ENCODE measurements around the gene BTBD8.
A peak's percentile ranks its signal among the peaks of the same experiment; 100 is the strongest.
"Not testable (repeated sequence)": the region's sequence is repeated elsewhere in the genome, so short reads cannot be mapped to it uniquely, and the experiment has no call there.

BTBD8 gene

DNA sequence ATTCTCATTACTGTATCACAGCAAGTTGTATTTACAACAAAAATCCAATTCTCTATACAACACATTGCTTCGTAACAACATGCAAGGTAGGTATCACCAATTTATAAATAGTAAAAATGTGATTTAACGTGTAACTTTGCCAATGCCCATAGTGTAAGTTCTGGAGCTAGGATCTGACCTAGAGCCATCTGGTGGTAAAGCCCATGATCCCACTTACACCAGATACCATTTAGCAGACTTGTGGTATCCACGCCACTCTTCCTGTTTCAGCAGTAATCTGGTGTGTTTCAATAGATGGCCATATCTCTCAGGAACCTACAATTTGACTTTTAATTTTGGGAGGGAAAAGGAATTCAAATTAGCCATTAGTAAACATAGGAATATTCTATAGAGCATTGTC lies 15.1 kb upstream of the BTBD8 start:
- Histone ChIP-seq H3K36me3 (no peaks in the 10 kb centered on the region), H4K20me1 (no peaks in the 10 kb centered on the region), H3K4me3 (no peak overlapping the region), H3K4me2 (no peak overlapping the region), H3K27me3 (no peaks in the 10 kb centered on the region), H3K9ac (no peak overlapping the region), H3K27ac (no peak overlapping the region), H3K4me1 (no peaks in the 10 kb centered on the region), H3K9me3 (no peaks in the 10 kb centered on the region)
- no peak for TF ChIP-seq Cebpa-rat (IDR thresholded peaks at IDR 0.05)

DNA sequence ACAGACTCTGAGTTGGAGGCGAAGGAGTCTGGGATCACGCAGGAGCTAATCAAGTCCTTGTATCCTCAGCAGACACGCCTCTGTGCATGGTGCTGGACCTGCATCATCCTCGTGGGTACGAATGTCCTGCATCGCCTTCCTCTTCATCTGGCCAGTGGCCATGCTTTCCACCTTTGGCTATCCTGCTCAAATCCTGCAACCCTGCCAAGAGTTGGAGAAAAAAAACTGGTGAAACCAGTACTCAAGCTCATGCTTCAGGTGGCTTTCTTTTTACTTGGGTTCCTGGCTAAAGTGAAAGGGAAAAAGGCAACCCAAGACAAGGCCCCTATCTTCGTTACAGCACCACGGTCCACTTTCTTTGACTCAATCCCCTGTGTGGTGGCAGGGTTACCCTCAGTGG lies 13.8 kb upstream of the BTBD8 start:
- H3K4me1 ChIP-seq: no peaks in the 10 kb centered on the region
- H3K27me3 ChIP-seq: no peaks in the 10 kb centered on the region
- H3K27ac ChIP-seq: no peak overlapping the region
- H4K20me1 ChIP-seq: no peaks in the 10 kb centered on the region
- no peak overlapping the region for H3K4me3 ChIP-seq
- H3K9me3 ChIP-seq: no peaks in the 10 kb centered on the region
- H3K4me2 ChIP-seq: no peak overlapping the region
- no peak for TF ChIP-seq Cebpa-rat (IDR thresholded peaks at IDR 0.05)
- H3K36me3 ChIP-seq: no peaks in the 10 kb centered on the region
- no peak overlapping the region for H3K9ac ChIP-seq

DNA sequence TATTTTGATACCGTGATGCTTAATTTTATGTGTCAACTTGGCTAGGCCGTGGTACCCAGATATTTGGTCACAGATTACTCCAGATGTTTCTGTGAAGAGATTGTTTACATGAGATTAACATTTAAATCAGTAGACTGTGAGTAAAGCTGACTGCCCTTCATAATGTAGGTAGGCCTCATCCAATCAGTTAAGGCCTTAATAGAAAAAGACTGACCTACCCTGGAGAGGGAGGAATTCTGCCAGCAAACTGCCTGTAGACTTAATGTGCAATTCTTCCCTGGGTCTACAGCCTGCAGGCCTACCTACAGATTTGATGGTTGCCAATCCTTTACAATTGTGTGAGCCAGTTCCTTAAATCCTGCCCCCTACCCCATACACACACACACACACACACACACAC lies 9.3 kb upstream of the BTBD8 start:
- no peaks in the 10 kb centered on the region for H3K27me3 ChIP-seq
- H3K27ac ChIP-seq: no peak overlapping the region
- no peaks in the 10 kb centered on the region for H3K9me3 ChIP-seq
- no peak overlapping the region for H3K4me2 ChIP-seq
- no peaks in the 10 kb centered on the region for H4K20me1 ChIP-seq
- H3K9ac ChIP-seq: no peak overlapping the region
- no peak for TF ChIP-seq Cebpa-rat (IDR thresholded peaks at IDR 0.05)
- no peaks in the 10 kb centered on the region for H3K36me3 ChIP-seq
- no peak overlapping the region for H3K4me3 ChIP-seq
- H3K4me1 ChIP-seq: no peaks in the 10 kb centered on the region

- H3K36me3 ChIP-seq, H3K9me3 ChIP-seq, H3K27me3 ChIP-seq, H3K9ac ChIP-seq, H3K4me3 ChIP-seq, H3K27ac ChIP-seq, H4K20me1 ChIP-seq, H3K4me1 ChIP-seq, H3K4me2 ChIP-seq: not testable (repeated sequence)
These were observed 5.7 kb upstream of the BTBD8 start for GRCh38 chr1:92074446-92074845.

DNA sequence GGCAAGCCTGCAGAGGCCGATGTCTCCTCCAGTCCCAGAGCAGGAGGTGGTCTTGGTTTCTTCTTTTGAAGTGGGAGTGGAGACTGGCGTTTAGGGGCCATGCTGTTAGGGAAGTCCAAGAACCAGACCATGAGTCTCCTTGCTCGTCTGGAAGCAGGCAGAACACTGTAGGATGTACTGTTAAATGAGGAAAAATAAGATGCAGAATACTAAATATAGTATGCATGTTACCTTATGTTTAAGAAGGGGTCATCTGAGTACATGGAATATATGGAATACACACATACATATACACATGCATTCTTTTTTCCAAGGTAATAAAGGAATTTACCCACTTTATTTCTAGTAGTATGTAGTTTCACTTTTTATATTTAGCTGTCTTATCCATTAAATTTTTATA lies 4.8 kb upstream of the BTBD8 start, which contains the start of gene SETSIP:
SETSIP (minus strand) TSS at position 101 of the 400 bp plus-strand sequence; CDS start at position 101, 0 bp downstream.
- Histone ChIP-seq H3K9me3 (no peaks in the 10 kb centered on the region), H3K27me3 (no peaks in the 10 kb centered on the region), H3K4me2 (no peak within 1 kb of the TSS), H3K36me3 (no peaks in the 10 kb centered on the region), H4K20me1 (no peaks in the 10 kb centered on the region), H3K9ac (no peak within 1 kb of the TSS), H3K4me1 (peaks cover 5% of the 10 kb centered on the region; the same call in 1 of the 2 replicates), H3K4me3 (no peak within 1 kb of the TSS), H3K27ac (no peak within 1 kb of the TSS)
- no peak for TF ChIP-seq Cebpa-rat (IDR thresholded peaks at IDR 0.05)

- Histone ChIP-seq H3K4me2 (no peak overlapping the region), H3K4me3 (no peak overlapping the region), H3K9me3 (no peaks in the 10 kb centered on the region), H3K9ac (no peak overlapping the region), H3K27me3 (no peaks in the 10 kb centered on the region; the same call in 1 of the 2 replicates), H4K20me1 (no peaks in the 10 kb centered on the region), H3K4me1 (peaks cover 11% of the 10 kb centered on the region), H3K36me3 (no peaks in the 10 kb centered on the region), H3K27ac (no peak overlapping the region)
- TF ChIP-seq Cebpa-rat (IDR thresholded peaks at IDR 0.05): no peak
These were observed 3.8 kb upstream of the BTBD8 start for GRCh38 chr1:92076363-92076762.

GRCh38 chr1:92078077-92078476 lies 2.1 kb upstream of the BTBD8 start:
- H3K4me2 ChIP-seq, H3K9me3 ChIP-seq, H3K27me3 ChIP-seq, H3K9ac ChIP-seq, H3K36me3 ChIP-seq, H3K4me3 ChIP-seq, H3K27ac ChIP-seq, H4K20me1 ChIP-seq: not testable (repeated sequence)
- H3K4me1 ChIP-seq: peaks cover 13% of the 10 kb centered on the region

GRCh38 chr1:92079441-92079840 lies 704 bp upstream of the BTBD8 start:
- Histone ChIP-seq H3K4me3 (no peak overlapping the region; the same call in 1 of the 2 replicates), H3K36me3 (no peaks in the 10 kb centered on the region), H3K9ac (no peak overlapping the region), H3K4me1 (peaks cover 13% of the 10 kb centered on the region), H4K20me1 (no peaks in the 10 kb centered on the region), H3K27me3 (no peaks in the 10 kb centered on the region; the same call in 1 of the 2 replicates), H3K4me2 (peak overlapping the region; percentile 86), H3K9me3 (peaks cover 13% of the 10 kb centered on the region), H3K27ac (no peak overlapping the region)
- TF ChIP-seq Cebpa-rat (IDR thresholded peaks at IDR 0.05): no peak

GRCh38 chr1:92081031-92081430 lies 886 bp downstream of the BTBD8 start:
- Histone ChIP-seq H3K4me1 (peaks cover 13% of the 10 kb centered on the region), H3K4me3 (peak overlapping the region; percentile 73), H3K27me3 (no peaks in the 10 kb centered on the region; the same call in 1 of the 2 replicates), H3K4me2 (peak overlapping the region; percentile 86), H3K36me3 (peaks cover 11% of the 10 kb centered on the region), H3K9me3 (peaks cover 29% of the 10 kb centered on the region), H3K27ac (peak overlapping the region; percentile 64), H3K9ac (peak overlapping the region; percentile 77), H4K20me1 (no peaks in the 10 kb centered on the region)
- TF ChIP-seq Cebpa-rat (IDR thresholded peaks at IDR 0.05): no peak

GRCh38 chr1:92084651-92085050 lies 4.5 kb downstream of the BTBD8 start:
- no peak for TF ChIP-seq Cebpa-rat (IDR thresholded peaks at IDR 0.05)
- no peak overlapping the region for H3K27ac ChIP-seq
- peaks cover 41% of the 10 kb centered on the region for H3K9me3 ChIP-seq
- no peaks in the 10 kb centered on the region; the same call in 1 of the 2 replicates for H3K27me3 ChIP-seq
- H3K4me2 ChIP-seq: no peak overlapping the region
- H3K4me3 ChIP-seq: 0 out of 2 replicates have a peak overlapping the region, but pooled peaks have one; percentile 5
- H3K36me3 ChIP-seq: peaks cover 20% of the 10 kb centered on the region
- peaks cover 12% of the 10 kb centered on the region for H3K4me1 ChIP-seq
- H3K9ac ChIP-seq: no peak overlapping the region
- no peaks in the 10 kb centered on the region for H4K20me1 ChIP-seq

- TF ChIP-seq Cebpa-rat (IDR thresholded peaks at IDR 0.05): no peak
- Histone ChIP-seq H3K4me2 (no peak overlapping the region), H3K9ac (no peak overlapping the region), H3K4me1 (peaks cover 8% of the 10 kb centered on the region), H3K9me3 (peaks cover 41% of the 10 kb centered on the region), H4K20me1 (no peaks in the 10 kb centered on the region), H3K36me3 (peaks cover 20% of the 10 kb centered on the region), H3K27ac (no peak overlapping the region), H3K4me3 (no peak overlapping the region), H3K27me3 (no peaks in the 10 kb centered on the region; the same call in 1 of the 2 replicates)
These were observed 5.6 kb downstream of the BTBD8 start for GRCh38 chr1:92085727-92086126.
